HEK293 (cell line): Measurements from ENCODE around the gene ZNF785.

Source experiments
- PATZ1 ChIP-seq: fragments of 450-650 bp; formaldehyde crosslinking; IDR thresholded peaks from 2 replicates; pipeline ENCODE4 v1.5.1; 2016; ENCODE audit warnings: missing biosample characterization, missing genetic modification characterization
- SP2 ChIP-seq: fragments of 450-650 bp; formaldehyde crosslinking; IDR thresholded peaks from 2 replicates; pipeline ENCODE4 v1.5.1; 2016; ENCODE audit warnings: missing biosample characterization, missing genetic modification characterization
- ZNF10 ChIP-seq: fragments of 450-650 bp; formaldehyde crosslinking; IDR thresholded peaks from 2 replicates; pipeline ENCODE4 v1.5.1; 2017; ENCODE audit warnings: missing biosample characterization, missing genetic modification characterization
- ZNF133 ChIP-seq: fragments of 450-650 bp; formaldehyde crosslinking; IDR thresholded peaks from 2 replicates; pipeline ENCODE4 v1.5.1; 2016; ENCODE audit warnings: missing biosample characterization, missing genetic modification characterization
- ZNF19 ChIP-seq: fragments of 450-650 bp; formaldehyde crosslinking; IDR thresholded peaks from 2 replicates; pipeline ENCODE4; 2016; ENCODE audit warnings: missing biosample characterization, missing genetic modification characterization, low read depth
- ZNF404 ChIP-seq: fragments of 450-650 bp; formaldehyde crosslinking; IDR thresholded peaks from 2 replicates; pipeline ENCODE4 v1.5.1; 2017; ENCODE audit warnings: missing biosample characterization, missing genetic modification characterization
- ZNF623 ChIP-seq: fragments of 450-650 bp; formaldehyde crosslinking; IDR thresholded peaks from 2 replicates; pipeline ENCODE4 v1.5.1; 2016; ENCODE audit warnings: missing biosample characterization, missing genetic modification characterization
- ZSCAN5A ChIP-seq: fragments of 450-650 bp; formaldehyde crosslinking; IDR thresholded peaks from 2 replicates; pipeline ENCODE4 v1.5.1; 2016; ENCODE audit warnings: missing biosample characterization, missing genetic modification characterization
- TF ChIP-seq, protein P1 (sequence below): fragments of 450-650 bp; formaldehyde crosslinking; IDR thresholded peaks from 2 replicates; pipeline ENCODE4 v1.5.1; 2016; ENCODE audit warnings: missing biosample characterization, missing genetic modification characterization
- TF ChIP-seq, protein P2 (sequence below): fragments of 450-650 bp; formaldehyde crosslinking; IDR thresholded peaks from 2 replicates; pipeline ENCODE4 v1.5.1; 2016; ENCODE audit warnings: missing biosample characterization, missing genetic modification characterization, low read depth

DNA sequence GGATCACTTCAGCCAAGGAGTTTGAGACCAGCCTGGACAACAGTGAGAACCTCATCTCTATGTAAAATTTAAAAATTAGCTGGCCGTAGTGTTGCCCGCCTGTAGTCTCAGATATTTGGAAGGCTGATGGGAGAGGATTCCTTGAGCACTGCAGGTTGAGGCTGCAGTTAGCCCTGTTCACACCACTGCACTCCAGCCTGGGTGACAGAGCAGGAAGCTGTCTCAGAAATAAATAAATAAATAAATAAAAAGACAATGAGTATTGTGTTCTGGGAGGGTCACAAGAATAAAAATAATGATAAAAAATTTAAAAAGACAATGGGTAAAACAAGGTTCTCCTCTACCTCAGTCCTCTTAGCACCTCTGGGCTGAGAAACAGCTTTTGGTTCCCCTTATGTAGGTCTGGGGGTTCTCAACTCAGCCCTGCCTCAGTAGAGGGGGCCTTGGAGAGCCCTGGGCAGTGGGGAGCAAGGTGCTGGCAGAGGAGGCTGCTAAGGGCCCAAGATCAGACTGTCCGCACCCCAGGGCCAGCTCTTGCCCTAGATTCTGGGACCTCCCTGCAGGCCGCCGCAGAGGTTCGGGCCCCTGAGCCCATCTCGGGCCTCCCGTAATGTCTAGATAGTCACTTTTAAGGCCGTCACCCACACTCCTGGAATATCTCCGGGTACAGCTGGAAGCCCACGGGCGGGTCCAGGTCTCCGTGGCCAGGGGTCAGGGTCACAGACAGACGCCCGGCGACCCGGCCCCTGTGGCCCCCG lies 30.8 kb downstream of the ZNF785 start:
- TF ChIP-seq, protein P1, sequence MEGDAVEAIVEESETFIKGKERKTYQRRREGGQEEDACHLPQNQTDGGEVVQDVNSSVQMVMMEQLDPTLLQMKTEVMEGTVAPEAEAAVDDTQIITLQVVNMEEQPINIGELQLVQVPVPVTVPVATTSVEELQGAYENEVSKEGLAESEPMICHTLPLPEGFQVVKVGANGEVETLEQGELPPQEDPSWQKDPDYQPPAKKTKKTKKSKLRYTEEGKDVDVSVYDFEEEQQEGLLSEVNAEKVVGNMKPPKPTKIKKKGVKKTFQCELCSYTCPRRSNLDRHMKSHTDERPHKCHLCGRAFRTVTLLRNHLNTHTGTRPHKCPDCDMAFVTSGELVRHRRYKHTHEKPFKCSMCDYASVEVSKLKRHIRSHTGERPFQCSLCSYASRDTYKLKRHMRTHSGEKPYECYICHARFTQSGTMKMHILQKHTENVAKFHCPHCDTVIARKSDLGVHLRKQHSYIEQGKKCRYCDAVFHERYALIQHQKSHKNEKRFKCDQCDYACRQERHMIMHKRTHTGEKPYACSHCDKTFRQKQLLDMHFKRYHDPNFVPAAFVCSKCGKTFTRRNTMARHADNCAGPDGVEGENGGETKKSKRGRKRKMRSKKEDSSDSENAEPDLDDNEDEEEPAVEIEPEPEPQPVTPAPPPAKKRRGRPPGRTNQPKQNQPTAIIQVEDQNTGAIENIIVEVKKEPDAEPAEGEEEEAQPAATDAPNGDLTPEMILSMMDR (tag by site-specific recombination), result no peak
- TF ChIP-seq ZNF133 (tag by site-specific recombination) (no peak), PATZ1 (tag by site-specific recombination) (no peak), ZNF10 (tag by site-specific recombination) (no peak), SP2 (tag by site-specific recombination) (no peak), ZNF404 (no peak), ZSCAN5A (tag by site-specific recombination) (no peak), ZNF19 (tag by site-specific recombination) (no peak), ZNF623 (tag by site-specific recombination) (no peak)
- TF ChIP-seq, protein P2, sequence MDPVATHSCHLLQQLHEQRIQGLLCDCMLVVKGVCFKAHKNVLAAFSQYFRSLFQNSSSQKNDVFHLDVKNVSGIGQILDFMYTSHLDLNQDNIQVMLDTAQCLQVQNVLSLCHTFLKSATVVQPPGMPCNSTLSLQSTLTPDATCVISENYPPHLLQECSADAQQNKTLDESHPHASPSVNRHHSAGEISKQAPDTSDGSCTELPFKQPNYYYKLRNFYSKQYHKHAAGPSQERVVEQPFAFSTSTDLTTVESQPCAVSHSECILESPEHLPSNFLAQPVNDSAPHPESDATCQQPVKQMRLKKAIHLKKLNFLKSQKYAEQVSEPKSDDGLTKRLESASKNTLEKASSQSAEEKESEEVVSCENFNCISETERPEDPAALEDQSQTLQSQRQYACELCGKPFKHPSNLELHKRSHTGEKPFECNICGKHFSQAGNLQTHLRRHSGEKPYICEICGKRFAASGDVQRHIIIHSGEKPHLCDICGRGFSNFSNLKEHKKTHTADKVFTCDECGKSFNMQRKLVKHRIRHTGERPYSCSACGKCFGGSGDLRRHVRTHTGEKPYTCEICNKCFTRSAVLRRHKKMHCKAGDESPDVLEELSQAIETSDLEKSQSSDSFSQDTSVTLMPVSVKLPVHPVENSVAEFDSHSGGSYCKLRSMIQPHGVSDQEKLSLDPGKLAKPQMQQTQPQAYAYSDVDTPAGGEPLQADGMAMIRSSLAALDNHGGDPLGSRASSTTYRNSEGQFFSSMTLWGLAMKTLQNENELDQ (tag by site-specific recombination), result no peak
